ENCODE data around the gene SPTBN2.
"Not testable (repeated sequence)": the region's sequence is repeated elsewhere in the genome, so short reads cannot be mapped to it uniquely, and the experiment has no call there.

The SPTBN2 gene

DNA sequence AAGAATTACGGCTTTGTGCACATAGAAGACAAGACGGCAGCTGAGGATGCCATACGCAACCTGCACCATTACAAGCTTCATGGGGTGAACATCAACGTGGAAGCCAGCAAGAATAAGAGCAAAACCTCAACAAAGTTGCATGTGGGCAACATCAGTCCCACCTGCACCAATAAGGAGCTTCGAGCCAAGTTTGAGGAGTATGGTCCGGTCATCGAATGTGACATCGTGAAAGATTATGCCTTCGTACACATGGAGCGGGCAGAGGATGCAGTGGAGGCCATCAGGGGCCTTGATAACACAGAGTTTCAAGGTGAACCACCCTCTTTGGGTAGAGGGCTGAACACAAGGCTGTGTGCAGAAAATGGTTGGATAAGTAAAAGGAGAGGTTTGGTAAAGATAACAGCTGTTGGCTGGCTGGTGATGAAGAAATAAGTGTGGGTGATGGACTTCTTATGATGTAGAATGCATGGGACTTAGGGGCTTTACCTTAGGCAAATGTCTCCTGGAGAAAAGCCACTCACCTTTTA is 89.1 kb downstream of the SPTBN2 start:
- not testable (repeated sequence) for DNase-seq (ENCODE audit: low read depth, low spot score)

DNA sequence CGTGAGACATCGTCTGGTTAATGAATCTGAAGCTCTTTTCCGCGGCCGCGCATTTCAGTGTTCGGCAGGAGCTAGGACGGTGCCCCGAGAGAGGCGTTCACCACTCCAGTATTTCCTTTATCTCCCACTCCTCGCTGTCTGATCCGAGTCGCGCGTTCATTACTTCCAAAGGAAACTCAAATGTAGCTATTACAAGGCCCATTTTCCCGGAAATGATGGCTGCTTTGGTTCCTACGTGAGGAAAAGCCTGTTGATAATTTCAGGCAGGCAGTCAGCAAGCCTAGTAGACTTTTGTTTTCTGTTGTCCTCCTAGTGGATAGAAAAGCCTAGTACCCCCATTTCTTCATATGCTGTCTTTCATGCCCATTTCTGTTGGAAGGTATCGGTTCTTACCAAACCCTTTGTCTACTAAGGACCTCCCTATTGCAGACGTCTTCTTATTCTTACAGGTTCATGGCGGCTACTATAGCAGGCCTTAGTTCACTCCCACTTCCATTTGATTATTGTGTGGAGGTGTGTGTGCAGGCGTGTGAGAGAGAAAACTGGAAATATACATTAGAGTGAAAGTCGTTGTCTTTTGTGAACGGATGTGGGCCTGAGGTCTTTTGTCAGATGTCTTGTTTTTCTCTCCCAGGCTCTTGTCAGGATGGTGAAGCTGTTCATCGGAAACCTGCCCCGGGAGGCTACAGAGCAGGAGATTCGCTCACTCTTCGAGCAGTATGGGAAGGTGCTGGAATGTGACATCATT is 89.8 kb downstream of the SPTBN2 start:
- DNase-seq (ENCODE audit: low read depth, low spot score) = peak; percentile 54

- DNase-seq (ENCODE audit: low read depth, low spot score) = peak; percentile 100
These were observed 90.6 kb downstream of the SPTBN2 start, which contains the start of gene RBM4 for GRCh38 chr11:66638177-66639065. Gene RBM4, plus strand, starts transcription at chr11:66638703. Its CDS starts 1,009 bp downstream, at chr11:66639712.

- no peak for DNase-seq (ENCODE audit: low read depth, low spot score)
These were observed 91.3 kb downstream of the SPTBN2 start for GRCh38 chr11:66637557-66638176.

GRCh38 chr11:66636411-66636810 is 92.6 kb downstream of the SPTBN2 start:
- DNase-seq (ENCODE audit: low read depth, low spot score) = no peak

Data from astrocyte of the hippocampus (primary cell).